Measurements from ENCODE around the gene CTDSP1.

The CTDSP1 gene

DNA sequence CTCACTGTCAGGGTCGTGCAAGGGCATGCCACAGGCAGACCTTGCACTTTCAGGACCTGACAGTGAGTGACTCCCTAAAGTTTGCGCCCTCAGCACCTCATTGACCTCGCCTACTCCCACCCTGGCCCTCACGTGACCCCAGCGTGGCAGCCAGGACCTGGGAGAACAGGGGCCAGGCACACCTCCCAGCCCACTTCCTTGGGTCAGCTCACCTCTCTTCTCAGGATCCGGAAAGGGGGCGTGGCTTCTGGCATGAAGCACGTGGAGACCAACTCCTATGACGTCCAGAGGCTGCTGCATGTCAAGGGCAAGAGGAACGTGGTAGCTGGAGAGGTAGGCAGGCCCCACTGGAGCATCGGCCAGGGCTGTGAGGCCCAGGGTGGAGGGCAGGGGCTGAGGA lies 28.1 kb downstream of the CTDSP1 start:
- no peak for FAIRE-seq

DNA sequence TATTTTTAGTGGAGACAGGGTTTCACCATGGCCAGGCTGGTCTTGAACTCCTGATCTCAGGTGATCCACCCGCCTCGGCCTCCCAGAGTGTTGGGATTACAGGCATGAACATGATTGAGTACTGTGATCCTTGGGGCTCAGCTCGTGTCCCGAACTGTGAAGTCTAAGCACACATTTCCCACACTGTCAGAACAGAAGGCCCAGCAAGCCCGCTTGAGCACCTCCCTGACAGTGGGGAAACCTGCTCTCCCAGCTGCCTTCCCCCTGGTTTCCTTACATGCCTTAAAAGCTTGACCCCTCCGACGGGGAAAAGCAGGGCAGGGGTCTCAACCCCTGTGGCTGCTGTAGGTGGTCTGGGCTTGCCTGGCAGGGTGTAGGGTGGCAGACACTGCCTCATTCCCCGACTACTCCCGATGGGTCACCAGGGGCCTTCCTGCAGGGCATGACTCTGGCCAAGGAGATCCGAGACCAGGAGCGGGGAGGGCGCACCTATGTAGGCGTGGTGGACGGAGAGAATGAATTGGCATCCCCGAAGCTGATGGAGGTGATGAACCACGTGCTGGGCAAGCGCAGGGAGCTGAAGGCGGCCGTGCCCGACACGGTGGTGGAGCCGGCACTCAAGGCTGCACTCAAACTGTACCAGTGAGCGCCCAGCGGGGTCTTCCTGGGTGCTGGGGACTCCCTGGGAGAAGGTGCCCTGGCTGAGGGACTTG lies 29.3 kb downstream of the CTDSP1 start:
- no peak for FAIRE-seq

DNA sequence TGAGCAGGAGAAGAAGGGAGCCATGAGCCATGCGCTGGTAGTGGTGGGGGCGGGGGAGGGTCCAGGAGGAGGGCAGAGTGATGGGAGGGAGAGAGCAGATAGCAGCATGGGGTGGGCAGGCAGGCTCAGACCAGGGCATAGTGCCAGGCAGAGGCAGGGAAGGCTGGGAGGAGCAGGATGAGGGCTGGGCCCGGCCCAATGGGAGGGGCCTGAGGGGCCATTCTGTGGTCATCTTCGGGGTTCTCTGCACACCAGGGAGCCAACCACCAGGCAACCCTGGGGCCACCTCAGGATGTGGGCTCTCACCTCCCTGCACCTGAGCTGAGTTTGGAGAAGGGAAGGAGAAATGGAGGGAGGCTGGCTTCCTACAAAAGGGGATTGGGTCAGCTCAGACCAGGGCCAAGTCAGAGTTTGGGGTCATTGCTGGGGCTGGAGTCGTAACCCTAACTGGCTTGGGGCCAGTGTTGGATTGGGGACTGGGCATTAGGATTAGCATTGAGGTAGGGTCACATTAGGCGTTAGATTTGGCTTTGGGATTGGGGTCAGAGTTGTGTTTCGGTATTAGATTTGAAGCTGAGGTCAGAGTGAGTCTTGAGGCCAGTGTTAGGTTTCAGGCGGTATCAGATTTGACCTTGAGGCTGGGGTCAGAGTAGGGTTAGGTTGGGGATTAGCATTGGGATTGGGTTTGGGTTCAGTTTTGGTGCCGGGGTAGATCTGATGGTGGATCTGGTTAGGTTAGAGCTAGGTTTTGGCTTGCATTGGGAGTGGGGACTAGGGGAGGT lies 30.4 kb downstream of the CTDSP1 start:
- FAIRE-seq, result no peak

DNA sequence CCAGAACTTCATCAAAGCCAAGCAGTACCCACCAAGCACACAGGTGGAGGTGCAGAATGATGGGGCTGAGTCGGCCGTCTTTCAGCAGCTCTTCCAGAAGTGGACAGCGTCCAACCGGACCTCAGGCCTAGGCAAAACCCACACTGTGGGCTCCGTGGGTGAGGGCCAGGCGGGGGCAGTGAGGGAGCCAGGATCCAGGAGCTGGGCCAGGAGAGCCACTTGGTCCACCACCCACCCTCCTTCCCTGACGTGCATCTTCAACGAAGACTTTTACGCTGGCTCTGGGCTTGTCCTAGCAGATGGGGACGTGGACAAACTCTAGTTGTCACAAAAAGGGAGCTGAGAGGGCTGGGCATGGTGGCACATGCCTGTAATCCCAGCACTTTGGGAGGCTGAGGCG lies 31.1 kb downstream of the CTDSP1 start:
- FAIRE-seq, result no peak

DNA sequence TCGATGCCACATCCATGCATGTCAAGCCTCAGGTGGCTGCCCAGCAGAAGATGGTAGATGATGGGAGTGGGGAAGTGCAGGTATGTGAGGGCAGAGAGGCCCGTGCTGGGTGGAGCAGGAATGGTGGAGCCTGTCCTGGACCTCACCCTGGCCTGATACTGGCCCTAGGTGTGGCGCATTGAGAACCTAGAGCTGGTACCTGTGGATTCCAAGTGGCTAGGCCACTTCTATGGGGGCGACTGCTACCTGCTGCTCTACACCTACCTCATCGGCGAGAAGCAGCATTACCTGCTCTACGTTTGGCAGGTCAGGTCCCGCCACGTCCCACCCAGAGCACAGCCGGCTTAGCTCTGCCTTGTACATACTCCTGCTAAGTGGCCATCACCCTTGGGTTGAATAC lies 32.2 kb downstream of the CTDSP1 start:
- FAIRE-seq, result no peak

DNA sequence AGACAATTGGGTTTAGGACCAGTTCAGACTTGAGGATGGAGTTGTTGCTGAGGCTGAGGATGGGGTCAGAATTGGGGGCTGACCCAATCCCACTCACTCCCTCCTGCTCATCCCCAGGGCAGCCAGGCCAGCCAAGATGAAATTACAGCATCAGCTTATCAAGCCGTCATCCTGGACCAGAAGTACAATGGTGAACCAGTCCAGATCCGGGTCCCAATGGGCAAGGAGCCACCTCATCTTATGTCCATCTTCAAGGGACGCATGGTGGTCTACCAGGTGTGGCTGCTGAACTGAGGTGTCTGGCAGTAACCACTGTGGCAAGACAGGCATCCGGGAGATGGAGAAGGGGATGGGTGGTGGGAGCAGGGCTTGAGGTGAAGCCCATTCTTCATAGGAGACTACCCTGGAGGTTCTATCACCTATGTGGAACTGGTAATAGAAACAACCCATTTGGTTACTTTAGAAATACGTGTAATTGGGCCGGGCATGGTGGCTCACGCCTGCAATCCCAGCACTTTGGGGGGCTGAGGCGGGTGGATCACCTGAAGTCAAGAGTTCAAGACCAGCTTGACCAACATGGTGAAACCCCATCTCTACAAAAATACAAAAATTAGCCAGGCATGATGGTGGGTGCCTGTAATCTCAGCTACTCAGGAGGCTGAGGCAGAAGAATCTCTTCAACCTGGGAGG lies 33.2 kb downstream of the CTDSP1 start:
- no peak for FAIRE-seq

DNA sequence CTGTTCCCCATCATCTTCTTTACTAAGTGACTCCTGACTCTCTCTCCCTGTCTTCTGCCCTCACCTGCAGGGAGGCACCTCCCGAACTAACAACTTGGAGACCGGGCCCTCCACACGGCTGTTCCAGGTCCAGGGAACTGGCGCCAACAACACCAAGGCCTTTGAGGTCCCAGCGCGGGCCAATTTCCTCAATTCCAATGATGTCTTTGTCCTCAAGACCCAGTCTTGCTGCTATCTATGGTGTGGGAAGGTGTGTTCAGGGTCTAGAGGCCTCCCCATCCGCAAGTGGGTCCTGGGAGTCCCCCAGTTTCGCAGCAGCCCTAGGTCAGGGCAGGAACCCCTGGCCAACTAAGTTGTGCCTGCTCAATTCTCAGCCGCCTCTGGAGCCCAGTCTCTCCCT lies 34.8 kb downstream of the CTDSP1 start:
- FAIRE-seq, result no peak

DNA sequence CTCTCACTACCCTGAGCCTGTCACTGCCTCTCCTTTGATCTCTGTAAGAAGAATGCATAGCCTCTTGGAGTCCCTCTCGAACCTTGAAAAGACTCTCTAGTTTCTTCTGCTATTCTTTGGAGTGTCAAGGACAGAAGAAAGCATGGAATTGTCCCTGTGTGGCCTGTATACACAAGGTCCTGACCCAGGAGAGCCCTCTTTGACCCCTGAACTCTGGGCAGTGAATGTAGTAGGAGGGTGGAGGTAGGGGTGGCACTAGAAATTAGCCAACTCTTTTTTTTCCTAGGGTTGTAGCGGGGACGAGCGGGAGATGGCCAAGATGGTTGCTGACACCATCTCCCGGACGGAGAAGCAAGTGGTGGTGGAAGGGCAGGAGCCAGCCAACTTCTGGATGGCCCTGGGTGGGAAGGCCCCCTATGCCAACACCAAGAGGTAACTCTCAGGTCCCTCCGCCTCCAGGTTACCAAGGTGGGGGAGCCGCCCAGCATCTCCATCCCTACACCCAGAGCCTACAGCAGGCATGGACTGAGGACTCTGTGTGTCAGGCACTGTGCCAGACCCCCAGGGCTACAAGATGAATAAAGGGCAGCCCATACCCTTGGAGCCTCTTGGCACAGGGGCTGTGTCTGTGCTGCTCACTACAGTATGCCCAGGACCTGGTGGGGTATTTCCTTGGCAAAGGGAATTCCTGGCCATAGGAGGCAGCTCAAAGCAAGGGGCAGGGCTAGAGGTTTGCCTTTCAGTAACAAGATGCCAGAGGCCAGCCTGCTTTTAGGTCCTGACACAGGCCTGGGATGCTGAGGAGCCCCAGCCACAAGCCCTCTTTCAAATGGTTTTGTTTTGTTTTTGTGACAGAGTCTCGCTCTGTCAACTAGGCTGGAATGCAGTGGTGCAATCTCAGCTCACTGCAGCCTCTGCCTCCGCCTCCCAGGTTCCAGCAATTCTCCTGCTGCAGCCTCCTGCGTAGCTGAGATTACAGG lies 35.6 kb downstream of the CTDSP1 start:
- FAIRE-seq, result no peak

DNA sequence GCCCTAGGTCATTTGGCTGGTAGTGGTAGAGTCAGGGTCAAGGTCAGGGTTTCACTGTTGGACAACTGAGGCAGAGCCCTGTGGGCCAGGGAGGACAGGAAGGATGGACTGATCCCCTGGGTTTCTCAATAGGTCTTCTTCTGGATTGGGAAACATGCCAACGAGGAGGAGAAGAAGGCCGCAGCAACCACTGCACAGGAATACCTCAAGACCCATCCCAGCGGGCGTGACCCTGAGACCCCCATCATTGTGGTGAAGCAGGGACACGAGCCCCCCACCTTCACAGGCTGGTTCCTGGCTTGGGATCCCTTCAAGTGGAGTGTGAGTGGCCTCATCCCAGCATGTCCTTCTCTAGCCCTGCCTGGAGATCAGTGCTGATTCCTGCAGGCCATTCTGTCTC lies 37.3 kb downstream of the CTDSP1 start:
- no peak for FAIRE-seq

DNA sequence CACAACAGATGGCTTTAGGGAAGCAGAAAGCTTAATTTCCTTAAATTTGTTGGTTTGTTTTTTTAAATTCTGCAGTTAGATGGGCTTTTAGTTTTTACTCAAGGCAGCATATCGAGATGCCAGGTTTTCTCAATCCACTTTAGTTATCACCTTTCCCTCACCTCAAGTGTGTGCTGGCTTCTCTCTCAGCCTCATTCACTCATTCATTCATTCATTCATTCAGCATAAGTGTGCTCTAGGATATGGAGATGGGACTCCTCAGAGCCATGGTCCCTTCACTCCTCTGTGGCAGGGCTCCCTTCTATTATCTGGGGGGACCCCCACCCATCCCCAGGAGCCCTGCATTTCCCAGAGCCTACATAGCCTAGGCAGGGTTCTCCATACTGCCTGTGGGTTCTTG lies 38.3 kb downstream of the CTDSP1 start:
- no peak for FAIRE-seq

DNA sequence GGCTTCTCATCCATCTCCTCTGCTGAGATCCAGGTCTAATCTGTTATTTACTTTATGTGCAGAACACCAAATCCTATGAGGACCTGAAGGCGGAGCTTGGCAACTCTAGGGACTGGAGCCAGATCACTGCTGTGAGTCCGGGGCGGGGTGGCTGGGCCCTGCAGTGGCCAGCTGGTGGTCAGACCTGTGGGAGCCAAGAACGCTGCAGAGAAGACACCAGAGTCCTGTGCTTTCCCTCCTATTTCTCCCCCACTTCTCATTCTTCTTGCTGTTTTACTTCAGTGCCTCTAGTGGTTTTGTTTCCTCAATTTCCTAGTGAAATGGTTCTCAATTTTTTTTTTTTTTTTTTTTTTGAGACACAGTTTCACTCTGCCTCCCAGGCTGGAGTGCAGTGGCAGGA lies 38.9 kb downstream of the CTDSP1 start:
- no peak for FAIRE-seq

DNA sequence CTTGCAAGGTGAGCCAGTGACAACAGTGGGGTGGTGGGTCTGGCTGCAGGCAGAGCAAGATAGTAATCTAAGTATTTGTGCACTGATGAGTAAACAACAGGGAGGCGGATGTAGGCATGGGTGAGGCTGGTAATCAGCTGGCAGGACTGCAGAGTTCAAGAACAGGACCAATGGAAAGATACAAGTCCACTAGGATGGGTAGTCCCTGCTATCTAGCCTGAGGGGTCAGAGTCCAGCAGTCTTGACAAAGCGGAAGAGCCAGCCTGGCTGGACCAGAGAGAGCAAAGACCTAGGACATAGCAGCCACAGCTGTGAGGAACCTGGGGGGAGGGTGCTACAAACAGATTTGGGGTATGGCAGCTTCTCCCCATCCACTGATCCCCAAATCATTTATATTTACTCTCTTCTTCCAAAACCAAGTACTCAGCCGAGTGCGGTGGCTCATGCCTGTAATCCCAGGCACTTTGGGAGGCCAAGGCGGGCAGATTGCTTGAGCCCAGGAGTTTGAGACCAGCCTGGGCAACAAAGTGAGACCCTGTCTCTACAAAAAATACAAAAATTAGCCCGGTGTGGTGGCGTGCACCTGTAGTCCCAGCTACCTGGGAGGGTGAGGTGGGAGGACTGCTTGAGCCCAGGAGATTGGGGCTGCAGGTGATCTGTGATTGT lies 45.2 kb downstream of the CTDSP1 start:
- FAIRE-seq, result no peak

DNA sequence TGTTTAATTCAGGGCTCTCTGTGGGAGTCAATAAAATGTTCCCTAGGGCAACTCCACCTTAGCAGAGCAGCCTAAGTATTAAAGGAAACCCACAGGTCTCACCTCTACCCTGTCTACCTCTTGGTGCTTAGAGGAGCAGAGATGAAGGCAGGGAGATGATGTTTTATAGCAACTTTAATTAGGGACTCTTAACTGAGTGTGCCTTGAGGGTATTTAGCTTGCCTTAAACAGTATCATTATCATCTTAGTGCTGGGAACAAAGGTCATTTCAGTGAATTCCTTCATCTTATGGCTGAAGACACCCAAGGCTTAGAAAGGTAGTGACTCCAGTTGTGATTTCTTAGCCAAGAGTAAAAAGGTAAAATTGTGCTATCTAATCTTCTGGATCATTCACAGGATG lies 45.9 kb downstream of the CTDSP1 start:
- no peak for FAIRE-seq

DNA sequence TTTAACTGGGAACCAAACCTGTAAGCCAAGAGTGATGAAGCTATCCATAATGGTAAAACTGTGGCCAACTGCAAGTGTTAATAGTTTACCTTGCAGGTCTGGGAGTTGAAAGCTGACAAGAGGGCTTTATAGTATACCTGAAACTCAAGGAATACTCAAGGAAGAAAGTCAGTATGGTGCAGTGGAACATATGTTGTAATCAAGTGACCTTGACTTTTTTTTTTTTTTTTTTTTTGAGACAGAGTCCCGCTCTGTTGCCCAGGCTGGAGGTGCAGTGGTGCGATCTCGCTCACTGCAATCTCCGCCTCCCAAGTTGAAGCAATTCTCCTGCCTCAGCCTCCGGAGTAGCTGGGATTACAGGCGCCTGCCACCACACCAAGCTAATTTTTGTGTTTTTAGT lies 46.9 kb downstream of the CTDSP1 start:
- FAIRE-seq, result no peak

DNA sequence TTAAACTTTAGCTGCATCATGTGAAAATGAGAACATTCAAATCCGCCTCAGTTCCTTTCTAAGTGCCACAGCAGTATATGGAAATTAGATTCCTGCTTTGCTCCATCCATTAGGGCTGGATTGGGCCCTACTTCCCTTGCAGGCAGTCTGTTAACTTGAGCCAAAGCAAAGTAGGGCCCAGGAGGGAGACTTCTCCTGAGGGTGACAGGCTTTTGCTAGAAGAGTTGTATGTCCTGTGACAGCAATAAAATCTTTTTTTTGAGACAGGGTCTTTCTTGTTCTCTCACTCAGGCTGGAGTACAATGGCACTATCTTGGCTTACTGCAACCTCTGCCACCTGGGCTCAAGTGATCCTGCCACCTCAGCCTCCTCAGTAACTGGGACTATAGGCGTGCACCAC lies 47.4 kb downstream of the CTDSP1 start:
- FAIRE-seq, result no peak

DNA sequence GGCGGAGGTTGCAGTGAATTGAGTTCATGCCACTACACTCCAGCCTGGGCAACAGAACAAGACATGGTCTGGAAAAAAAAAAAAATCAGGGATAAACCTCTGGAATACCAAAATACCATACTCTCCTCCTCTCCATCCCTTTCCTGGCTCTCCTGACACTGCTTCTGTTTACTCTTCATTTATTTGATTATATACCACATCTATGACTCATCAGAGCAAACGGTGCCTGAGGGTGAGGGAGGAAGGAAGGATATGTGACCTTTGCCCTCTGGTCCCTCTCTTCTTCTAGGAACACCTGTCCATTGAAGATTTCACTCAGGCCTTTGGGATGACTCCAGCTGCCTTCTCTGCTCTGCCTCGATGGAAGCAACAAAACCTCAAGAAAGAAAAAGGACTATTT lies 49.3 kb downstream of the CTDSP1 start:
- FAIRE-seq, result no peak

DNA sequence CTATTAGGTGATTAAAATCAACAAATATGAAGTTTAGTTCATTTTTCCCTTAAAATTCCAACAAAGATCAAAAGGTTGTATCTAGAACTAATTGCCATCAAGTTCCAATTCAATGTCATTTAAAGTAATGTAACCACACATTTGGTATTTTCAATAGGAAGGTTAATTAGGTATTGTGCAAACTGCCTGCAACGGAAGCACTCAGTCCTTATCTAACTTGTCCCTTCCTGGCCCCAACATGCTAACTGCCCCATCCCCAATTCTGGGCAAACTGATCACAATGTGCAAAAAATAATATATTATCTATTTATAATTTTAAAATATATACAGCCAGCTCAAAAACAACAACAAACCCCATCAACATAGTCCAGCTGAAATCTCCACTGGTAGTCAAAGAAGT lies 52.4 kb downstream of the CTDSP1 start:
- FAIRE-seq, result no peak

Measured in islet of Langerhans (tissue), 1 donor.